Hematopoietic multipotent progenitor cell (in vitro differentiated cells): ENCODE measurements around the gene LRRC4C. TPM values are rescaled to one million over a fixed set of nuclear protein-coding genes. Genes with fewer than 3 reads are reported as not detected.

Experiments used
- DNase-seq, 3 donors: peaks; one replicate each; pipeline ENCODE4 v3.0.0-alpha.2; 2011 to 2015; ENCODE audit warnings: low read depth in 2 of 3, low spot score in 2 of 3
- total RNA-seq: library from RNA; depleted of rRNA; stranded (reverse); fragments of >200 nt; gene quantifications from one replicate; pipeline ENCODE4 v1.2.3, GENCODE V29; 2012

LRRC4C gene
- total RNA-seq, 1 donor: 1.9 TPM

- no peak for DNase-seq
Measured at GRCh38 chr11:41333357-41333756, 126.1 kb downstream of the LRRC4C start.

- DNase-seq: no peak
Measured at GRCh38 chr11:41328324-41328723, 131.1 kb downstream of the LRRC4C start.

DNA sequence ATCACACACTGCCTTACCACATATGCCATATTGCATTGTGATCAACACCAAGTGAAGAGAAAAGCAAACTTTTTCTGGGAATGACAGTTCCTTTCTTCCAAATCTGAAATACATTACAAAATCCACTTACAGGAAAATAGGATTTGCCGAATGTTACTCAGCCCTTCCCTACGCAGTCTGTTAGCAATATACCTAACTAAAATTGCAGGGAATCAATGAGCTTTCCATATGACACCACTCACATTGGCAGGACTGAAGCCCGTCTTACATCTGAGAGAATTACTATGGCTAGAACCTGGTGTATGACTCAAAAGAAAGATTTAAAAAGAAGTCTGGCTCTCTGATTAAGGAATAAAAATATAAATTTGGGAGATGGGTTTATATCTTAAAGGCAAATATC is 136.0 kb downstream of the LRRC4C start:
- no peak for DNase-seq

- no peak for DNase-seq
Measured at GRCh38 chr11:41320653-41321052, 138.8 kb downstream of the LRRC4C start.

DNA sequence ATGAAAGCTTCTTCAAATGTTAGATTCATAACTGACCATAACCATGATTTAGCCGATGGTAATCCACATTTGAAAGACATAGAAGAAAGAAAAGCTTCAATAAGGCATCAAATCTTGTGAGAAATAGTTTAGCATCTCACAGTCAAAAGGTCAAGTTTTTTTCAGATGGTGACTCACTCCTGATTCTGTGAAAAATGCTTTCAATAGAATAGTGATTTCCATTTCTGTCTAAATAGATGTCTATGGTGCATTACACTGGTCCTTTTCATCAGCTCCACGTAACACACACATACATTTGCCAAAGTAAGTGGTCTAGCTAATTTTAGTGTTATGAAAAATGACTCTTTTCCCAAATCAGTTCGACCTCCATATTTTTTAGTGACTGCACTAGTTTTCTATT is 139.2 kb downstream of the LRRC4C start:
- no peak for DNase-seq

DNA sequence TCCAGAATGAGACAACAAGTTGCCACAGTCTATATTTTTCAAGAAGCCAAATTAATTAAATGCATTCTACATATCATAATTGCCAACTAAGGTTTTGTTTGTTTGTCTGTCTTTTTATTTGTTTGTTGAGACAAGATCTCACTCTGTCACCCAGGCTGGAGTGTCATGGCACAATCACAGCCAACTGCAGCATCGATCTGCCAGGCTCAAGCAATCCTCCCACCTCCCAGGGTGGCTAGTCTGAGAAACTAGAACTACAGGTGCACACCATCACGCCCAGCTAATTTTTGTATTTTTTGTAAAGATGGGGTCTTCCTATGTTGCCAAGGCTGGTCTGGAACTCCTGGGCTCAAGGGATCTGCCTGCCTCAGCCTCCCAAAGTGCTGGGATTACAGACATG is 140.0 kb downstream of the LRRC4C start:
- DNase-seq: no peak

GRCh38 chr11:41316751-41317150 is 142.7 kb downstream of the LRRC4C start:
- DNase-seq: no peak

DNA sequence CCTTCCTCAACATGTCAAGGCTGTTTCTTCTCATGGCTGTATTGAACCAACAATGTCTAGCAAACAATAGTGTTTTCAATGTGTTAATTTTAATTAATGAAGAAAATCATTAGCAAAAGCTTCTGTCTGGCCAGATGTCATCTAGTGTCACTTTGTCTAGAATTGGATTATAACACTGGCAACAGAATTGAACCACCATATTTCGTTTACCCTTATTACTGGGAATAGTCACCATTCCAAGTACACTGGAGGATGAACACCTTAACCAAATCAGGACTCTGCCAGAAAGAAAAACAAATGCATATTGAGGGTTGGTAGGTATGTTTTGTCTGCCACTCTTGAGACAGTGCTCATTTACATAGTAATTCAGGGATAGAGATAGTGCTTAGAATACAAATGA is 146.2 kb downstream of the LRRC4C start:
- no peak for DNase-seq

DNA sequence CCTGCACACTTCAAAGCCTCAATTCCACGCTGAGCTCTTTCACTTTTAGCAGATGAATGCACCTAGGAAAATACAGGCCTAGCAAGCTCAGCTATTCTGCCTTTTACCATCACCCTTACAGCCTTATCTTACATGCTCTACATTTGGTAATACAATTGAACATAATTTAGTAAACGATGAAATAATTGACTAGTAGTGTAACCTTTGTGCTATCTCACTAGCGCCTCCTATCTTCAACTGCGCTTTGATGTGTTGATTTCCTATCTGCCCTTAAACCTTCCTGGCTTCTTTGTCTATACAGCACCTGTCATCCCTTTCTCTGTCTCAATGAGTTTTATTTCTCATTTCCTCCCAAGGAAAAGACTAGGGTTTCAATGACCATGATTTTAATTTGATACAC is 149.7 kb downstream of the LRRC4C start:
- DNase-seq: no peak

- DNase-seq: no peak
Measured at GRCh38 chr11:41309111-41309522, 150.3 kb downstream of the LRRC4C start.

GRCh38 chr11:41308286-41308685 is 151.2 kb downstream of the LRRC4C start:
- no peak for DNase-seq

DNA sequence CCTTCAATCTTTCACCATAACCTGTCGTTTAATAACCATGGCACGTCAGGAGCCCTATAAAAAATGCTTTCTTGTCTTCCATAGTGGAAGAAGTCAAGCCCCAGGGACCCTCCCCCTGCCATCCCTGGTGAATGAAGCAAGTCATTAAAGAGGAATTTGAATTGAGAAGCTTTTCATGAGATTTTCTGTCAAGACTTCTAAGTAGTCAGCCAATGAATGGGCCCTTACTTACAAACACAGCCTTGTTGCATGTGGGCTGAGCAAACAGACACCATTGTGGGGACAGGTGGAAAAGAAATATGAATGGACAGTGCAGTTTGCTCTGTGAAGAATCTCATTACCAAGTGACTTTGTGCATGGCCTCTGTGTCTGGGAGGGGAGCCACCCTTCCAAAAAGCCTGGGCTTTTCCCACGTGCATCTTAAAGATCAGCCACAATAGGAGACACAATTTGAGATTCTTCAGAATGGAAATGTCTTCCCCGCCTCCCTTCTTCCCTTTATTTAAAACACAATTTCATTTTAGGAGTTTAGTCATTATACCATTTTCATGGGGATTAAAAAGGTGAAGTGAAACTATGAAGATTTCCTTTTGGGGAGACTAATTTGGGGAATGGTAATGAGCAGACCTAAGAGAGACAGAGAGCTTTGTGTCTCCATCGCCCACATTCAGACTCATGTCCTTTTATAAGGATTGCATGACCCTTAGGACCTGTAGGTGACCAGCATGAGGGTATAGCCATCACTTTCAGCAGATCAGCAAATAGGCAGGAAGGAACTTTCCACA is 152.0 kb downstream of the LRRC4C start:
- no peak for DNase-seq

- no peak for DNase-seq
Measured at GRCh38 chr11:41306431-41306830, 153.0 kb downstream of the LRRC4C start.

GRCh38 chr11:41301023-41301422 is 158.4 kb downstream of the LRRC4C start:
- DNase-seq: no peak

DNA sequence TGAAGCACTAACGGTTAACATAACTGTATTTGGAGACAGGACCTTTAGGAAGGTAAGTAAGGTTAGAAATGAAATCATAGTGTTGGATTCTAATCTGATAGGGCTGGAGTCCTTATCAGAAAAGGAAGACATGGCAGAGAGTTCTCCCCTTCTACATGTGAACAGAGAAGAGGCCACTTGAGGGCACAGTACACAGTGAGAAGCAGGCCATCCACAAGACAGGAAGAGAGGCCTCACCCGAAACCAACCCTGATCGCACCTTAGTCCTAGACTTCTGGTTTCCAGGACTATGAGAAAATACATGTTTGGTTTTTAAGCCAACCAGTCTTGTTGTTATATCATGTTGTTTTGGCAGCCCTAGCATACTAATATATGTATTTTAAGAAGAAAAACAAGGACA is 170.0 kb downstream of the LRRC4C start:
- DNase-seq: no peak

- no peak for DNase-seq
Measured at GRCh38 chr11:41286751-41287150, 172.7 kb downstream of the LRRC4C start.

DNA sequence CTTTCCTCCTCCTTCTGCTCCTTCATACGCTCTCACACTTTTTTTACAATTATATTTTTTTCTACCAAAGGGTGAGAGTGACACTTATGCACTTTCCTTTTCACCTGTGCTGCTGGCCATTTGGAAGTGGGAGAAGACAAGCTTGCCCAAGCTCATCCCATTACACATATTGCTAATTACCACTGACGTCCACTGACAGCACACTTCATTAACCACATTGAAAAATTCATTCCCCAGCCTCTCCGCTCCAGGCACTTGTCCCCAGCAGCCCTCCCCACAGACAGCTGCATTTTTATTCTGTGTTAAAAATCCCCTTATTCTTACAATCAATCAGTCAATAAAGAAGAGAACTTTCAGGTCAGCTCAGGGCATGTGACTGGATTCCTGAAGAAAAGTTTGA is 175.1 kb downstream of the LRRC4C start:
- DNase-seq: no peak

GRCh38 chr11:41283191-41283930 is 176.1 kb downstream of the LRRC4C start:
- DNase-seq: no peak

- DNase-seq: no peak
Measured at GRCh38 chr11:41282395-41282794, 177.1 kb downstream of the LRRC4C start.

DNA sequence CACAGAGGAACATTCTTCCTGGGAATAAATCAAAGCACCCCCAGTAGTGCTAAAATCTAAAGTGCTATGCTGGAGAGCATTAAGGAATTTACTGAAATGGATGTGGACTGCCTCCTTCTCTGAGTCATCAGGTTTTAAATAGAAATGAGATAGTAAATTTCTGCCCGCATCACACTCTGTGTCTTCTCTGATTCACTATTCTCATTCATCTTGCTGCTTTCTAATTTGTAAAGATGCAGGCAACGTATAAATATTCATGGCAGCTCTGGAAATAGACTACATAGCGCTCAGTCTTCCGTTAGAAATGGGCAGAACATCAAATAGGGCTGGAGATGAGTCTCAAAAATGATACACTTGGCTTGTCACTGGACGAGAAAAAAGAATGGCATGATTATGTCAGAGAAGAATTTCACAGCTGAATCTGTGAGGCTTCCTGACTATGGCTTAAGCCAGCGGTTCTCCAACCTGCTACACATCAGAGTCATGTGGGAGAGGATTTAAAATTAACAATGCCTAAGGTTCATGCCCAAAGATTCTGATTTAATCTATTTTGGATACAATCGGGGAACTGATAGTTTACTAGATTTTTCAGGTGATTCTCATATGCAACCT is 178.2 kb downstream of the LRRC4C start:
- DNase-seq: no peak

GRCh38 chr11:41274831-41275230 is 184.6 kb downstream of the LRRC4C start:
- no peak for DNase-seq

DNA sequence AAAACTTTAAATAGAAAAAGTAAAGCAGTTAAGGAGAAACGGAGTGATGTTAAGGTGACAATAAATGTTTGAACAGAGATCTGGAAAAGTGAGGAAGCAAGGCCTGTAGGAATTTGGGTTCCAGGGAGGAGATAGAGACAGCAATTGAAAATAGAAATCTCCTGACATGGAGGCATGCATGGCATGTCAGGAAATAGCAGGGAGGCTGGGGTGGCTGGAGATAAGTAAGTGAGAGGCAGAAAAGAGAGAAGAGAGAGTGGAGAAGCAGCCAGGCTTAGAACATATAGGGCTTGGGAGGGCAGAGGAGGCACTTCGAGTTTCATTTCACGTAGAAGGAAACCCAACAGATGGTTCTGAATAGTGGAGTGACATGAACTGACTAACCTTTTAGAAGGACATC is 185.5 kb downstream of the LRRC4C start:
- no peak for DNase-seq
